Esophagus (tissue), 2 donors: ENCODE measurements around the gene NOP58. TPM values are rescaled to one million over a fixed set of nuclear protein-coding genes. Genes with fewer than 3 reads are reported as not detected.
"Not testable (repeated sequence)": the region's sequence is repeated elsewhere in the genome, so short reads cannot be mapped to it uniquely, and the experiment has no call there.

Source experiments
- H3K27ac ChIP-seq, 2 donors: one replicate each; pipeline ENCODE4 v1.5.1; 2013; ENCODE audit warnings: low read depth in 2 of 2, mild to moderate bottlenecking in 2 of 2, inconsistent platforms in 1 of 2, low read length in 1 of 2, moderate library complexity in 1 of 2
- H3K27me3 ChIP-seq, 2 donors: one replicate each; pipeline ENCODE4 v1.6.1; 2013; ENCODE audit warnings: low read length in 2 of 2, control low read depth in 1 of 2, mild to moderate bottlenecking in 1 of 2; ENCODE audit not compliant: insufficient read depth in 2 of 2, control insufficient read depth in 1 of 2
- H3K36me3 ChIP-seq, 2 donors: one replicate each; pipeline ENCODE4 v1.6.1; 2013; ENCODE audit warnings: low read length in 1 of 2; ENCODE audit not compliant: control insufficient read depth in 2 of 2, insufficient read depth in 2 of 2
- H3K4me1 ChIP-seq, 2 donors: one replicate each; pipeline ENCODE4 v1.6.1; 2013; ENCODE audit warnings: low read length in 1 of 2; ENCODE audit not compliant: control insufficient read depth in 2 of 2, insufficient read depth in 2 of 2
- H3K4me3 ChIP-seq, 2 donors: one replicate each; pipeline ENCODE4 v1.5.1; 2013; ENCODE audit warnings: low read length in 2 of 2, mild to moderate bottlenecking in 2 of 2, low read depth in 1 of 2, moderate library complexity in 1 of 2
- H3K9me3 ChIP-seq, 2 donors: one replicate each; pipeline ENCODE4 v1.6.1; 2013; ENCODE audit warnings: mild to moderate bottlenecking in 2 of 2, low read depth in 1 of 2, low read length in 1 of 2, moderate library complexity in 1 of 2; ENCODE audit not compliant: control insufficient read depth in 2 of 2, insufficient read depth in 1 of 2
- WGBS, 2 donors: extraction: QIAGEN DNeasy Blood & Tissue Kit; methylation state at CpG; one replicate each; pipeline ENCODE4 v1.1.7; 2013; 5-methylcytosine and 5-hydroxymethylcytosine counted together
- polyA plus RNA-seq, 2 donors: library from polyadenylated mRNA; stranded (reverse); fragments of 200-250 nt; gene quantifications; one replicate each; pipeline ENCODE4 v1.2.3, GENCODE V29; 2013
- donor health status: healthy with polysubstance abuse.
- donor health status: Bipolar disorder and iron deficiency.

The NOP58 gene
- polyA plus RNA-seq, 2 donors: 50.1 to 61.9 TPM

GRCh38 chr2:202269585-202269984 is 4.0 kb downstream of the NOP58 start:
- H3K4me1 ChIP-seq: peaks cover 0 to 2% of the 10 kb centered on the region in 2 donors
- WGBS, 2 donors: 51 to 65% methylated on average over 9 of the region's 9 CpGs
- no peak overlapping the region for H3K27ac ChIP-seq
- no peaks in the 10 kb centered on the region for H3K9me3 ChIP-seq
- no peaks in the 10 kb centered on the region for H3K36me3 ChIP-seq
- H3K4me3 ChIP-seq: no peak overlapping the region
- H3K27me3 ChIP-seq: no peaks in the 10 kb centered on the region

- Histone ChIP-seq H3K36me3 (no peaks in the 10 kb centered on the region), H3K4me1 (peaks cover 0 to 2% of the 10 kb centered on the region in 2 donors), H3K27me3 (no peaks in the 10 kb centered on the region), H3K27ac (no peak overlapping the region), H3K4me3 (no peak overlapping the region), H3K9me3 (no peaks in the 10 kb centered on the region)
- WGBS, 2 donors: 58 to 71% methylated on average over 3 of the region's 3 CpGs
These were observed 4.9 kb downstream of the NOP58 start for GRCh38 chr2:202270487-202270886.

DNA sequence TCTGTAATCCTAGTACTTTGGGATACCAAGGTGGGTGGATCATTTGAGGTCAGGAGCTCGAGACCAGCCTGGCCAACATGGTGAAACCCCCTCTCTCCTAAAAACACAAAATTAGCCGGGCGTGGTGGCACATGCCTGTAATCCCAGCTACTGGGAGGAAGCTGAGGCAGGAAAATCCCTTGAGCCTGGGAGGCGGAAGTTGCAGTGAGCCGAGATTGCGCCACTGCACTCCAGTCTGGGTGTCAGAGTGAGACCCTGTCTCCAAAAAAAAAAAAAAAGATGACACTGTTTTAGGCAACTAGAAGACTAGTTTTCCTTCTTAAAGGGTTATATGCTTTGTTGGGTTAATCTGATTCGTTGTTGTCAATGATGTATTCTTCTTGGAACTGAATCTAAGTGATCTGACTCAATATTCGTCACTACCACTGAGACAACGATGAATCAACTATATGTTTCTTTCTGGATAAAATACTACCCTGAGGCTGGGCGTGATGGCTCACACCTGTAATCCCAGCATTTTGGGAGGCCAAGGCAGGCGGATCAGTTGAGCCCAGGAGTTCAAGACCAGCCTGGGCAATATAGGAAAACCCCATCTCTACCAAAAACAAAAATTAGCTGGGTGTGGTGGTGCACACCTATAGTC is 10.6 kb downstream of the NOP58 start:
- not testable (repeated sequence) for H3K4me1 ChIP-seq, H3K4me3 ChIP-seq, H3K9me3 ChIP-seq, H3K36me3 ChIP-seq, H3K27me3 ChIP-seq
- peak overlapping the region in 1 of 2 donors; percentile 40 for H3K27ac ChIP-seq
- 55 to 77% methylated on average over 11 of the region's 11 CpGs for WGBS, 2 donors

DNA sequence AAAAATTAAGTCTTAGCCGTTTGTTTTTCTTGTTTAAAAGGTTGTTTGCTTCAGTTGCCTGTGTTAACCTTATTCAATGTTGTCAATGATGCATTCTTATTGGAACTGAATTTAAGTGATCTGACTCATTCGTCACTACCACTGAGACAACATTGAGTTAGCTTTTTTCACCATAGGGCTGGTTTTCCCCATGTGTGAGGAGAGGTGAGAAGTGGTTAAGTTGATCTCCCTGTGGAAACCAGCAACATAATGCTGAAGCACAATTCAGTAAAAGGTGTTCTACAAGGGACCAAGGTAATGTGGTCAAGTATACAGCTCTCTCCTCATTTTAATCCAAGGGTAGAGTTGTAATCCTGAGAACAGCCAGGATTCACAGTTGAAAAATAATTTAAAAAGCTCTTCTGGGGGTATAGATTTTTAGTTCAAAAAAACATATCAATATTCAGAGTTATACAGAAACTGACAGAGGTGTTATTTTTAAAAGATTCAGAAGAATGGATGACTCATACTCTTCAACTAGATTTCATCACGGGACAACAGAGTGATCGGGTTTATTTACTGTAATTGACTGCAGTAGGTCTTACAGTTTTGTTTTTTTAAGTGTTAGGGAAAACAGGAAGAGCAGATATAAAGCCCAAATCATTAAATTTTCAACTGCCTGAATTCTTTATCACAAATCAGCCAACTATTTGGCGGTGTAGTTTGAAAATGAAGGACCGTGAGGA is 12.6 kb downstream of the NOP58 start:
- Histone ChIP-seq H3K36me3 (peaks cover 0 to 2% of the 10 kb centered on the region in 2 donors), H3K9me3 (no peaks in the 10 kb centered on the region), H3K4me3 (no peak overlapping the region), H3K27ac (no peak overlapping the region), H3K4me1 (no peaks in the 10 kb centered on the region), H3K27me3 (no peaks in the 10 kb centered on the region)
- 54 to 57% methylated on average over 6 of the region's 6 CpGs for WGBS, 2 donors

DNA sequence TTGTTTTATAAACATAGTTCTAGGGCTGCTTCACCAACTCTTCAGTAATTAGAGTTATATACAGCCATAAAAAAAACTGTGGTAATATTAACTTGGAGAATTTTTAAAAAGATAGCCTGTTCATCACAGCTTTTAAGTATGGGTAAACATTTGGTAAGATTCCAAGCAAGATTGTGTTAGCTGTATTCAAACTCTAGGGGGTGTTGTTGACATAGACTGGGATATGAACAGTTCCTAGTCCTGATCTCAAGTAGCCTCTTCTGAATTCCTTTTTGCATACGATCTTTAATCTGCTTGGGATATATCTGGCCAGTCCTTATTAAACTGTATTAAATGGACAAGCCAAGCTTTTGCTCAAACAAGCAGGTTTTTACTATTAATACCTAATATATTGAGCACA is 13.4 kb downstream of the NOP58 start:
- no peaks in the 10 kb centered on the region for H3K9me3 ChIP-seq
- H3K4me1 ChIP-seq: no peaks in the 10 kb centered on the region
- H3K4me3 ChIP-seq: no peak overlapping the region
- no peak overlapping the region for H3K27ac ChIP-seq
- WGBS, 2 donors: 11 to 30% methylated on average over 1 of the region's 1 CpG
- H3K36me3 ChIP-seq: peaks cover 0 to 2% of the 10 kb centered on the region in 2 donors
- H3K27me3 ChIP-seq: no peaks in the 10 kb centered on the region

GRCh38 chr2:202286595-202286994 is 21.0 kb downstream of the NOP58 start:
- no peaks in the 10 kb centered on the region for H3K4me1 ChIP-seq
- no peak overlapping the region for H3K4me3 ChIP-seq
- peaks cover 0 to 3% of the 10 kb centered on the region in 2 donors for H3K36me3 ChIP-seq
- H3K27ac ChIP-seq: no peak overlapping the region
- no peaks in the 10 kb centered on the region for H3K9me3 ChIP-seq
- H3K27me3 ChIP-seq: no peaks in the 10 kb centered on the region

- no peaks in the 10 kb centered on the region for H3K27me3 ChIP-seq
- no peak overlapping the region for H3K27ac ChIP-seq
- H3K4me3 ChIP-seq: no peak overlapping the region
- H3K4me1 ChIP-seq: no peaks in the 10 kb centered on the region
- WGBS, 2 donors: 92 to 94% methylated on average over 9 of the region's 9 CpGs
- peaks cover 3 to 6% of the 10 kb centered on the region in 2 donors for H3K36me3 ChIP-seq
- H3K9me3 ChIP-seq: no peaks in the 10 kb centered on the region
These were observed 24.0 kb downstream of the NOP58 start for GRCh38 chr2:202289394-202290204.

- H3K27ac ChIP-seq: no peak overlapping the region
- peaks cover 3 to 5% of the 10 kb centered on the region in 2 donors for H3K36me3 ChIP-seq
- 89 to 93% methylated on average over 3 of the region's 3 CpGs for WGBS, 2 donors
These were observed 24.8 kb downstream of the NOP58 start for GRCh38 chr2:202290316-202290715.

DNA sequence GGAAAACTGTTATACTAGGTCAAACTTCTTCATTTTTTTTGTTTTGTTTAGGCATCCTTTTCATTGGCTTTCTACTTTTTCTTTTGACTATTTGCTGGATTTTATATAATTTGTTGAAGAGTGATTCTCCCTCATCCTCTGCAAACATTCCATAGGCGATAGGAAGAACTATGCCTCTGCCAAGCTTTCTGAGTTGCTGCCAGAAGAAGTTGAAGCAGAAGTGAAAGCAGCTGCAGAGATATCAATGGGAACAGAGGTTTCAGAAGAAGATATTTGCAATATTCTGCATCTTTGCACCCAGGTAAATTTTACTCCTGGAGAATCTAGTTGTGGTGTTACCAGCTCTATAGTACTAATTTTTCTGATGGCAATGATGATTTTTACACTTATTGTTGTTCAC is 25.4 kb downstream of the NOP58 start:
- Histone ChIP-seq H3K27me3 (no peaks in the 10 kb centered on the region), H3K4me3 (no peak overlapping the region), H3K9me3 (no peaks in the 10 kb centered on the region), H3K27ac (no peak overlapping the region), H3K4me1 (no peaks in the 10 kb centered on the region), H3K36me3 (peaks cover 3% of the 10 kb centered on the region in 2 donors)
- WGBS, 2 donors: 63 to 67% methylated on average over 1 of the region's 1 CpG

More at GRCh38 chr2:202290316-202290715, 24.8 kb downstream of the NOP58 start:
- no peaks in the 10 kb centered on the region for H3K4me1 ChIP-seq
- H3K4me3 ChIP-seq: no peak overlapping the region
- no peaks in the 10 kb centered on the region for H3K27me3 ChIP-seq
- no peaks in the 10 kb centered on the region for H3K9me3 ChIP-seq
